OCI-LY7 (cell line): ENCODE data around the gene DISP1.

Source experiments
- EZH2phosphoT487 ChIP-seq: fragments of 200-600 bp; sonication (generic); IDR thresholded peaks from 2 replicates; pipeline ENCODE4 v1.6.1; 2018; ENCODE audit warnings: low read depth, borderline replicate concordance, mild to moderate bottlenecking, mixed run types, antibody characterized with exemption, low read length, moderate library complexity, mixed read lengths
- TF ChIP-seq, protein P1 (sequence below): fragments of 200-600 bp; sonication (generic); conservative IDR thresholded peaks from 2 replicates; pipeline ENCODE4 v1.5.1; 2014; ENCODE audit warnings: mild to moderate bottlenecking, antibody characterized with exemption, low read length, moderate library complexity, mixed read lengths

DNA sequence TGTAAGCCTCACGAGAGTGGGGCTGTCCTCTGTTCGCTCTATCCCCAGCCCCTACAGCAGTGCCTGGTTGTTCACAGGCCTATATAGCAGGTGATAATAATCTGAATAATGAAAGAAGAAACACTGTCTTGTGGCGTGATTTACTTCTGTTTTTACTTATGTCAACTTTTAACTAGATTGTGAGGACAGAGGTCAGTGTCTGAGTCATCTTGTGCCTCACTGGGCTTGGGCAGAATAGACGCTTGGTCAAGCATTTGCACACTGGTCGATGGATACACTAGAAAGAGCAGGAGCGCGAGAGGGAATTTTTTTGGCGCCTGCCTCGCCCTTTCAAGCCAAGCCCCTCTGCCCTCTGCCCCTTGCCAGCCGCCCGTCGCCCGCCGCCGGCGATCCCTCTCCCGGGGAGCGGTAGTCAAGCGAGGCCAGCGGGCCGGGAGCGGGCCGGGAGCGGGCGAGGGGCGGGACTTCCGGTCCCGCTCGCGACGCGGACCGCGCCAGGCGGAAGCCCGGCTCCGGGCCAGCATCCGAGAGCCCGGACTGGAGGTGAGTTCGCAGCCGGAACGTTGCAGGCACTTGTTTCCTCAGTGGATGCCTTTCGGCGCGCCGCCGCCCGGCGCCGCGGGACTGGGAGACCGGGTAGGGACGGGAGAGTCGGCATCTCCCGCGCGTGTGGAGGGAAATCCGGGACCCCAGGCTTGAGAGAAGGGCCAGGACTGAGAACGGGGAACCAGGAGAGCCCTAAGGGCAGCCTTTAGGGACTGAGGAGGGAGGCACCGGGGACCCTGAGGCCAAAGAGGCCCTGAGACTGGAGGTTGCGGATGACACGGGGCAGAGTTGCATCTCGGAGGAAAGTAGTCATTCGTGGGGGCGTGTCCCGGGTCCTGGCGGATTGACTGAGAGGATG lies at the start of gene DISP1:
- TF ChIP-seq, protein P1, sequence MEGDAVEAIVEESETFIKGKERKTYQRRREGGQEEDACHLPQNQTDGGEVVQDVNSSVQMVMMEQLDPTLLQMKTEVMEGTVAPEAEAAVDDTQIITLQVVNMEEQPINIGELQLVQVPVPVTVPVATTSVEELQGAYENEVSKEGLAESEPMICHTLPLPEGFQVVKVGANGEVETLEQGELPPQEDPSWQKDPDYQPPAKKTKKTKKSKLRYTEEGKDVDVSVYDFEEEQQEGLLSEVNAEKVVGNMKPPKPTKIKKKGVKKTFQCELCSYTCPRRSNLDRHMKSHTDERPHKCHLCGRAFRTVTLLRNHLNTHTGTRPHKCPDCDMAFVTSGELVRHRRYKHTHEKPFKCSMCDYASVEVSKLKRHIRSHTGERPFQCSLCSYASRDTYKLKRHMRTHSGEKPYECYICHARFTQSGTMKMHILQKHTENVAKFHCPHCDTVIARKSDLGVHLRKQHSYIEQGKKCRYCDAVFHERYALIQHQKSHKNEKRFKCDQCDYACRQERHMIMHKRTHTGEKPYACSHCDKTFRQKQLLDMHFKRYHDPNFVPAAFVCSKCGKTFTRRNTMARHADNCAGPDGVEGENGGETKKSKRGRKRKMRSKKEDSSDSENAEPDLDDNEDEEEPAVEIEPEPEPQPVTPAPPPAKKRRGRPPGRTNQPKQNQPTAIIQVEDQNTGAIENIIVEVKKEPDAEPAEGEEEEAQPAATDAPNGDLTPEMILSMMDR = no peak
- TF ChIP-seq EZH2phosphoT487 = no peak
